Stimulated activated CD8-positive, alpha-beta memory T cell treated with anti-CD3 and anti-CD28 coated beads, Interleukin-7, amount 100 ng/mL, for 1 hour (primary cell): ENCODE measurements around the gene MUC4.
"Not testable (repeated sequence)": the region's sequence is repeated elsewhere in the genome, so short reads cannot be mapped to it uniquely, and the experiment has no call there.

Experiments
- DNase-seq, 2 donors: peaks; one replicate each; pipeline ENCODE4 v3.0.0-alpha.2; 2020; ENCODE audit warnings: low read depth in 2 of 2

The MUC4 gene

GRCh38 chr3:195838714-195839113, 27.0 kb upstream of the MUC4 start:
- DNase-seq, result no peak

GRCh38 chr3:195836476-195837135, 24.9 kb upstream of the MUC4 start:
- DNase-seq, result no peak

- DNase-seq, result no peak
Observed at GRCh38 chr3:195835791-195836190, 24.1 kb upstream of the MUC4 start.

GRCh38 chr3:195834675-195835583, 23.2 kb upstream of the MUC4 start:
- no peak for DNase-seq

- no peak for DNase-seq
Observed at GRCh38 chr3:195829897-195830254, 18.1 kb upstream of the MUC4 start.

- DNase-seq, result no peak
Observed at GRCh38 chr3:195828762-195829161, 17.0 kb upstream of the MUC4 start.

- DNase-seq, result no peak
Observed at GRCh38 chr3:195825857-195826804, 14.4 kb upstream of the MUC4 start.

GRCh38 chr3:195825191-195825588, 13.5 kb upstream of the MUC4 start:
- no peak for DNase-seq

GRCh38 chr3:195824425-195825190, 12.9 kb upstream of the MUC4 start:
- not testable (repeated sequence) for DNase-seq

GRCh38 chr3:195823999-195824398, 12.3 kb upstream of the MUC4 start:
- no peak for DNase-seq

- no peak for DNase-seq
Observed at GRCh38 chr3:195823280-195823679, 11.6 kb upstream of the MUC4 start.

GRCh38 chr3:195822131-195822696, 10.5 kb upstream of the MUC4 start:
- DNase-seq, result no peak

GRCh38 chr3:195821403-195822130, 9.8 kb upstream of the MUC4 start:
- DNase-seq, result no peak

- DNase-seq, result no peak
Observed at GRCh38 chr3:195820901-195821300, 9.2 kb upstream of the MUC4 start.

GRCh38 chr3:195820186-195820585, 8.5 kb upstream of the MUC4 start:
- no peak for DNase-seq

- no peak for DNase-seq
Observed at GRCh38 chr3:195818301-195818700, 6.6 kb upstream of the MUC4 start.

- no peak for DNase-seq
Observed at GRCh38 chr3:195817578-195818135, 5.9 kb upstream of the MUC4 start.

- DNase-seq, result not testable (repeated sequence)
Observed at GRCh38 chr3:195816276-195816913, 4.7 kb upstream of the MUC4 start.

GRCh38 chr3:195815169-195815771, 3.5 kb upstream of the MUC4 start:
- DNase-seq, result no peak
